Panc1 (cell line): ENCODE data around the gene APAF1. TPM values are rescaled to one million over a fixed set of nuclear protein-coding genes. Genes with fewer than 3 reads are reported as not detected.

Experiments used
- ATAC-seq: fragments of 200-7000 bp; cut with Tn5 transposase; 2 replicates; pipeline ENCODE4 v1.9.1; 2020; ENCODE audit warnings: mild to moderate bottlenecking, moderate library complexity
- BruUV-seq: library from RNA; stranded (reverse); fragments of 400-500 nt; replicated peaks from 2 replicates; lab custom pipeline; 2021; lab: Mats Ljungman, UMichigan
- CTCF ChIA-PET: fragments of 300-600 bp; sonication (Branson Sonifier 250); formaldehyde crosslinking; loops from one replicate; lab custom pipeline; 2022; ENCODE audit warnings: antibody characterized with exemption; lab: Charles Lee
- POLR2A ChIA-PET: fragments of 300-600 bp; sonication (Branson Sonifier 250); formaldehyde crosslinking; loops from one replicate; lab custom pipeline; 2022; ENCODE audit warnings: antibody characterized with exemption; lab: Charles Lee
- DNase-seq: peaks from one replicate; pipeline ENCODE4 v3.0.0-alpha.2; 2010; ENCODE audit warnings: low read depth, low spot score
- H3K27ac ChIP-seq: 2 replicates; pipeline ENCODE4 v1.5.1; 2011; ENCODE audit warnings: mild to moderate bottlenecking, low read length, inconsistent platforms
- H3K27me3 ChIP-seq: fragments of 200-500 bp; sonication (Bioruptor generic); 2 replicates; pipeline ENCODE4 v1.6.0; 2014; ENCODE audit warnings: low read length, inconsistent platforms; ENCODE audit not compliant: control insufficient read depth, insufficient read depth
- H3K36me3 ChIP-seq: fragments of 200-500 bp; sonication (Bioruptor generic); 2 replicates; pipeline ENCODE4 v1.5.1; 2014; ENCODE audit warnings: inconsistent platforms, mild to moderate bottlenecking, low read length, moderate library complexity; ENCODE audit not compliant: control insufficient read depth, insufficient read depth
- H3K4me1 ChIP-seq: 2 replicates; pipeline ENCODE4 v1.5.1; 2011; ENCODE audit warnings: inconsistent platforms, mild to moderate bottlenecking, low read length, moderate library complexity; ENCODE audit not compliant: control insufficient read depth, insufficient read depth
- H3K4me3 ChIP-seq, 2 experiments: 2 replicates each; pipeline ENCODE4 v1.5.1; 2011 to 2012; ENCODE audit warnings: low read depth in 2 of 2, low read length in 2 of 2, mild to moderate bottlenecking in 2 of 2, inconsistent platforms in 1 of 2, moderate library complexity in 1 of 2
- H3K9me3 ChIP-seq: fragments of 200-500 bp; sonication (Bioruptor generic); 2 replicates; pipeline ENCODE4 v1.5.1; 2014; ENCODE audit warnings: low read depth, mild to moderate bottlenecking, inconsistent platforms, low read length, moderate library complexity; ENCODE audit not compliant: control insufficient read depth, insufficient read depth
- CTCF ChIP-seq: fragments of 450-650 bp; IDR thresholded peaks from 2 replicates; pipeline ENCODE4 v1.5.1; 2017; ENCODE audit warnings: mild to moderate bottlenecking
- POLR2AphosphoS5 ChIP-seq: IDR thresholded peaks from 2 replicates; pipeline ENCODE4 v1.6.1; 2012; ENCODE audit warnings: mild to moderate bottlenecking, low read depth, low read length, moderate library complexity
- SIN3A ChIP-seq: IDR thresholded peaks from 2 replicates; pipeline ENCODE4 v1.6.1; 2012; ENCODE audit warnings: low read depth, mild to moderate bottlenecking, low read length, moderate library complexity, borderline replicate concordance; ENCODE audit not compliant: insufficient read depth
- TCF7L2 ChIP-seq: IDR thresholded peaks from 2 replicates; pipeline ENCODE4 v1.6.1; 2011; ENCODE audit warnings: mild to moderate bottlenecking, low read depth, low read length, inconsistent platforms
- in situ Hi-C: cut with HindIII; loops from 2 replicates; pipeline ENCODE4 v1.10.0; 2016; ENCODE audit warnings: low sequenced_read_pairs, low pct_unique_long_range_greater_than_20kb
- intact Hi-C: fragments of 100-400 bp; cut with micrococcal nuclease; formaldehyde crosslinking; loops from one replicate; pipeline ENCODE4 v1.10.0; 2022; ENCODE audit not compliant: unreplicated experiment
- total RNA-seq: library from RNA; stranded (reverse); gene quantifications from one replicate; pipeline ENCODE4 v1.2.1, GENCODE V29; 2021; ENCODE audit not compliant: unreplicated experiment
- TF ChIP-seq, protein P1 (sequence below), 2 experiments: IDR thresholded peaks; 2 replicates each; pipeline ENCODE4 v1.6.1; 2011 to 2012; ENCODE audit warnings: low read depth in 2 of 2, control low read depth in 1 of 2, low read length in 1 of 2, mild to moderate bottlenecking in 1 of 2, moderate library complexity in 1 of 2; ENCODE audit not compliant: insufficient read depth in 1 of 2

Gene APAF1
- total RNA-seq, 1 experiment from 2014 or later = 15.6 TPM

- in situ Hi-C loops (no loop called here), intact Hi-C loops (no loop called here)
- POLR2A ChIA-PET = interaction anchor here (0.5 kb wide), 1 partner anchor 199 kb away, joined by 5 read pairs; no protein-coding TSS in a partner anchor
- Histone ChIP-seq H3K4me1 (peaks cover 11% of the 10 kb centered on the region), H3K27me3 (no peaks in the 10 kb centered on the region), H3K27ac (no peak overlapping the region), H3K9me3 (no peaks in the 10 kb centered on the region), H3K4me3 (no peak overlapping the region), H3K36me3 (no peaks in the 10 kb centered on the region)
- ATAC-seq = peak; percentile 73
- BruUV-seq = no TSS peak
- CTCF ChIA-PET = no interaction called here
- DNase-seq = no peak
- TF ChIP-seq CTCF (no peak), TCF7L2 (no peak), SIN3A (no peak), POLR2AphosphoS5 (no peak)
- TF ChIP-seq, protein P1, sequence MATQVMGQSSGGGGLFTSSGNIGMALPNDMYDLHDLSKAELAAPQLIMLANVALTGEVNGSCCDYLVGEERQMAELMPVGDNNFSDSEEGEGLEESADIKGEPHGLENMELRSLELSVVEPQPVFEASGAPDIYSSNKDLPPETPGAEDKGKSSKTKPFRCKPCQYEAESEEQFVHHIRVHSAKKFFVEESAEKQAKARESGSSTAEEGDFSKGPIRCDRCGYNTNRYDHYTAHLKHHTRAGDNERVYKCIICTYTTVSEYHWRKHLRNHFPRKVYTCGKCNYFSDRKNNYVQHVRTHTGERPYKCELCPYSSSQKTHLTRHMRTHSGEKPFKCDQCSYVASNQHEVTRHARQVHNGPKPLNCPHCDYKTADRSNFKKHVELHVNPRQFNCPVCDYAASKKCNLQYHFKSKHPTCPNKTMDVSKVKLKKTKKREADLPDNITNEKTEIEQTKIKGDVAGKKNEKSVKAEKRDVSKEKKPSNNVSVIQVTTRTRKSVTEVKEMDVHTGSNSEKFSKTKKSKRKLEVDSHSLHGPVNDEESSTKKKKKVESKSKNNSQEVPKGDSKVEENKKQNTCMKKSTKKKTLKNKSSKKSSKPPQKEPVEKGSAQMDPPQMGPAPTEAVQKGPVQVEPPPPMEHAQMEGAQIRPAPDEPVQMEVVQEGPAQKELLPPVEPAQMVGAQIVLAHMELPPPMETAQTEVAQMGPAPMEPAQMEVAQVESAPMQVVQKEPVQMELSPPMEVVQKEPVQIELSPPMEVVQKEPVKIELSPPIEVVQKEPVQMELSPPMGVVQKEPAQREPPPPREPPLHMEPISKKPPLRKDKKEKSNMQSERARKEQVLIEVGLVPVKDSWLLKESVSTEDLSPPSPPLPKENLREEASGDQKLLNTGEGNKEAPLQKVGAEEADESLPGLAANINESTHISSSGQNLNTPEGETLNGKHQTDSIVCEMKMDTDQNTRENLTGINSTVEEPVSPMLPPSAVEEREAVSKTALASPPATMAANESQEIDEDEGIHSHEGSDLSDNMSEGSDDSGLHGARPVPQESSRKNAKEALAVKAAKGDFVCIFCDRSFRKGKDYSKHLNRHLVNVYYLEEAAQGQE (IDR thresholded peaks at IDR 0.05; ENCODE audit: insufficient read depth in 1 of 2, low read depth in 2 of 2, low read length in 1 of 2) = no peak
Measured at GRCh38 chr12:98635657-98636323, 9.3 kb upstream of the APAF1 start.

DNA sequence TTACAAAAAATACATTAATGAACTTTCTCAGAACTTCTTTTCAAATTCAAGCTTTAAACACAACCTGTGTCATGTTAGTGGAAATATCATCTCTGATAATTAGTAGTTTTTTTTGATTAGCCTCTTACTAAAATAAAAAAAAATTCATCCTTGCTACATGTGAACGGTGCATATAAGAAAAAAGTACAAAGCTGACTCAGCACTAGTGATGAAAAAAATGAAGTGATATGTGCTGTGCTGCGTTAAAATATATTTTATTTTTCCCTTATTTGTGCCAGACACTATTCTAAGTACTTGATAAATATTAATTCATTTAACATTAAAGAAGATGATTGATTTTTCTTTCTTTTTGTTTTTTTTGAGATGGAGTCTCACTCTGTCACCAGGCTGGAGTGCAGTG lies 8.0 kb upstream of the APAF1 start:
- peaks cover 11% of the 10 kb centered on the region for H3K4me1 ChIP-seq
- no peak for ATAC-seq
- CTCF ChIA-PET = no interaction called here
- no peak overlapping the region for H3K27ac ChIP-seq
- DNase-seq = no peak
- in situ Hi-C loops = no loop called here
- H3K36me3 ChIP-seq = no peaks in the 10 kb centered on the region
- no peak for TF ChIP-seq CTCF
- H3K9me3 ChIP-seq = no peaks in the 10 kb centered on the region
- POLR2A ChIA-PET = no interaction called here
- BruUV-seq = no TSS peak
- intact Hi-C loops = no loop called here
- H3K4me3 ChIP-seq = no peak overlapping the region
- no peaks in the 10 kb centered on the region for H3K27me3 ChIP-seq
